ENCODE data around the gene MFRP. TPM values are rescaled to one million over a fixed set of nuclear protein-coding genes. Genes with fewer than 3 reads are reported as not detected.
A peak's percentile ranks its signal among the peaks of the same experiment; 100 is the strongest.

The MFRP gene
- polyA plus RNA-seq, 1 of the 3 experiments (the other 2 are of a cell fraction), result not detected

DNA sequence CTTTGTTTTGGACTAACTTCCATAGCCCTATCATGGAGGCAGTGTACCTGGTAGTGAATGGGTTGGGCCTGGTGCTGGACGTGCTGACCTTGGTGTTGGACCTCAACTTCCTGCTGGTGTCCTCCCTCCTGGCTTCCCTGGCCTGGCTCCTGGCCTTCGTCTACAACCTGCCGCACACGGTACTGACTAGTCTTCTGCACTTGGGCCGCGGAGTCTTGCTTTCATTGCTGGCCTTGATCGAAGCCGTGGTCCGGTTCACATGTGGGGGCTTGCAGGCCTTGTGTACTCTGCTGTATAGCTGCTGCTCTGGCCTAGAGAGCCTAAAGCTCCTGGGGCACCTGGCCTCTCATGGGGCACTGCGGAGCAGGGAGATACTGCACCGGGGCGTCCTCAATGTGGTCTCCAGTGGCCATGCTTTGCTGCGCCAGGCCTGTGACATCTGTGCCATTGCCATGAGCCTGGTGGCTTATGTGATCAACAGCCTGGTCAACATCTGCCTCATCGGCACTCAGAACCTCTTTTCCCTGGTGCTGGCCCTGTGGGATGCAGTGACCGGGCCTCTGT lies 11.3 kb downstream of the MFRP start:
- H3K4me3 ChIP-seq (ENCODE audit: low read depth in 2 of 2, low read length in 1 of 2), result peak overlapping the region; percentile 84 to 96
- ChIA-PET CTCF (interaction anchor here (0.8 to 5.2 kb wide), 6 partner anchors 8 to 129 kb away, joined by 3 to 45 read pairs (median 6); partner anchors contain the start of gene CBL), POLR2A (no interaction called here)
- H3K79me2 ChIP-seq (ENCODE audit: insufficient read depth), result peaks cover 31% of the 10 kb centered on the region
- H3F3A ChIP-seq (replicated peaks; ENCODE audit: insufficient read depth), result peaks cover 6% of the 10 kb centered on the region
- peaks cover 16 to 41% of the 10 kb centered on the region in 2 experiments; a peak in 3 of 4 replicates for H3K4me1 ChIP-seq (ENCODE audit: control insufficient read depth in 1 of 2, insufficient read depth in 2 of 2, low read depth in 1 of 2, low read length in 1 of 2)
- H3K4me2 ChIP-seq, result peak overlapping the region; percentile 95
- DNase-seq, result no peak
- peak overlapping the region; percentile 73 for H3K9ac ChIP-seq
- no peaks in the 10 kb centered on the region for H3K9me2 ChIP-seq
- H3K27ac ChIP-seq (ENCODE audit: low read depth in 2 of 2, low read length in 1 of 2), result peak overlapping the region in 1 of 2 experiments; percentile 48; a peak in 1 of 4 replicates
- 34% methylated on average over 9 of the region's 15 CpGs for WGBS (ENCODE audit: low lambda C conversion rate)
- H3K36me3 ChIP-seq (replicated peaks in 1 of 2; ENCODE audit: control insufficient read depth in 1 of 2, insufficient read depth in 2 of 2, low read length in 1 of 2), result peaks cover 0 to 12% of the 10 kb centered on the region in 2 experiments
- H4K20me1 ChIP-seq (ENCODE audit: insufficient read depth), result no peaks in the 10 kb centered on the region
- H3K9me3 ChIP-seq, result no peaks in the 10 kb centered on the region
- TF ChIP-seq GABPA (IDR thresholded peaks at IDR 0.05; ENCODE audit: low read depth), result no peak
- no peak for TF ChIP-seq SIN3A (IDR thresholded peaks at IDR 0.05; ENCODE audit: borderline replicate concordance, low read depth, low read length)
- no peak for TF ChIP-seq YY1 (IDR thresholded peaks at IDR 0.05; ENCODE audit: low read depth)
- TF ChIP-seq TAF1 (IDR thresholded peaks at IDR 0.05; ENCODE audit: borderline replicate concordance, low read depth, low read length), result no peak
- H3K27me3 ChIP-seq (ENCODE audit: insufficient read depth), result no peaks in the 10 kb centered on the region
- no peak overlapping the region for H2AFZ ChIP-seq (ENCODE audit: low read depth)

DNA sequence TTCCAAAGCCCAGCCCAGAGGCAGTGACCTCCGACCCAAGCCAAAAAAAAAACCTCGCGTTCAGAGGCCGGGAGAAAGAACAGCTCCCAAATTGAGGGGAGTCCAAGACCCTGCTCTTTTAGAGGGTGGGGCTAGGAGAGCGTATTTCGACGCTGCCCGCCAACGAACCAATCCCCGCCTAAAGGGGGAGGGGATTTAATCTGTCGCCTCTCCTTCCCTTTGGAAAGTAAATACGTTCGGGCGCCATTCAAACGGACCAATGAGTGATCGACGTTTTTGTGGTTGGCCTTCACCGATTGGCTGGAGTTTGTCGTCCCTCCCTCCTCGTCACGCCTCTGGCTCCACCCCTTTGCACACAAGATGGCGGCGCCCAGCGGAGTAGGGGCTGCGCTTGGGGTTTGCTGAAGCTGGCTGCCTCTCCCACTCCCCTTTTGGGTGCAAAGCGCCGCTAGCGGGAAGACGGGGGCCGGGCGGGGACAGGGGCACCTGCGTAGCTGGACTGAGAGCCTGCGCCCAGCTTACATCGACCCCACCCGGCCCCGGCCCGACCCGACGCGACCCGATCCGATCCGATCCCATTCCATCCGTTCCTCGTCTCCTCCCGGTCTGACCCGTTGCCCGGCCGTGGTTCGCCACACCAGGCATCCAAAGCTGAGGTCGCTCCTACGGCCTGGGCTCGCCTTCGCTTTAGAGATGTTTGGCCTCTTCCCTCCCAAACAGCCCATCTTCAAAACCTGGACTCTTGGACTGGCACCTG lies 12.2 kb downstream of the MFRP start, which contains the start of gene RNF26:
TSS of gene RNF26 (plus strand) at position 354 of the 757 bp plus-strand sequence. CDS start 596 bp downstream, outside the sequence.
- 2% methylated on average over 35 of the region's 54 CpGs for WGBS (ENCODE audit: low lambda C conversion rate)
- peak within 1 kb of the TSS; percentile 48 to 76 for H3K27ac ChIP-seq (ENCODE audit: low read depth in 2 of 2, low read length in 1 of 2)
- POLR2A ChIA-PET, result no interaction called here
- H4K20me1 ChIP-seq (ENCODE audit: insufficient read depth), result no peaks in the 10 kb centered on the region
- H3F3A ChIP-seq (replicated peaks; ENCODE audit: insufficient read depth), result peaks cover 6% of the 10 kb centered on the region
- CTCF ChIA-PET, result interaction anchor here (1.5 to 5.2 kb wide), 4 partner anchors 12 to 128 kb away, joined by 7 to 45 read pairs (median 9); partner anchors contain the start of gene CBL
- DNase-seq, result peak; percentile 97
- peak within 1 kb of the TSS; percentile 95 for H3K4me2 ChIP-seq
- H3K9me2 ChIP-seq, result no peaks in the 10 kb centered on the region
- H3K4me3 ChIP-seq (ENCODE audit: low read depth in 2 of 2, low read length in 1 of 2), result peak within 1 kb of the TSS; percentile 84 to 96
- H3K27me3 ChIP-seq (ENCODE audit: insufficient read depth), result no peaks in the 10 kb centered on the region
- H3K79me2 ChIP-seq (ENCODE audit: insufficient read depth), result peaks cover 31% of the 10 kb centered on the region
- H3K9me3 ChIP-seq, result no peaks in the 10 kb centered on the region
- H3K4me1 ChIP-seq (ENCODE audit: control insufficient read depth in 1 of 2, insufficient read depth in 2 of 2, low read depth in 1 of 2, low read length in 1 of 2), result peaks cover 16 to 37% of the 10 kb centered on the region in 2 experiments; a peak in 3 of 4 replicates
- H3K9ac ChIP-seq, result peak within 1 kb of the TSS; percentile 73
- peaks cover 0 to 12% of the 10 kb centered on the region in 2 experiments for H3K36me3 ChIP-seq (replicated peaks in 1 of 2; ENCODE audit: control insufficient read depth in 1 of 2, insufficient read depth in 2 of 2, low read length in 1 of 2)
- H2AFZ ChIP-seq (ENCODE audit: low read depth), result peak within 1 kb of the TSS; percentile 76
- peak; percentile 100 for TF ChIP-seq FOXM1 (IDR thresholded peaks at IDR 0.05; ENCODE audit: low read depth)
- TF ChIP-seq ELF1 (IDR thresholded peaks at IDR 0.05), result no peak
- peak; percentile 15; the same call in 1 of the 2 replicates for TF ChIP-seq SIN3A (IDR thresholded peaks at IDR 0.05; ENCODE audit: borderline replicate concordance, low read depth, low read length)
- TF ChIP-seq EZH2phosphoT487 (IDR thresholded peaks at IDR 0.05; ENCODE audit: borderline replicate concordance, low read depth), result no peak
- TF ChIP-seq NRF1 (IDR thresholded peaks at IDR 0.05; ENCODE audit: low read depth, low read length), result no peak
- TF ChIP-seq MEF2A (IDR thresholded peaks at IDR 0.05; ENCODE audit: borderline replicate concordance, low read depth), result no peak
- TF ChIP-seq, protein P1, sequence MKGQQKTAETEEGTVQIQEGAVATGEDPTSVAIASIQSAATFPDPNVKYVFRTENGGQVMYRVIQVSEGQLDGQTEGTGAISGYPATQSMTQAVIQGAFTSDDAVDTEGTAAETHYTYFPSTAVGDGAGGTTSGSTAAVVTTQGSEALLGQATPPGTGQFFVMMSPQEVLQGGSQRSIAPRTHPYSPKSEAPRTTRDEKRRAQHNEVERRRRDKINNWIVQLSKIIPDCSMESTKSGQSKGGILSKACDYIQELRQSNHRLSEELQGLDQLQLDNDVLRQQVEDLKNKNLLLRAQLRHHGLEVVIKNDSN (IDR thresholded peaks at IDR 0.05; ENCODE audit: borderline replicate concordance, low read depth), result no peak
- peak; percentile 81 for TF ChIP-seq RFX5 (IDR thresholded peaks at IDR 0.05; ENCODE audit: low read length)
- TF ChIP-seq, protein P2, sequence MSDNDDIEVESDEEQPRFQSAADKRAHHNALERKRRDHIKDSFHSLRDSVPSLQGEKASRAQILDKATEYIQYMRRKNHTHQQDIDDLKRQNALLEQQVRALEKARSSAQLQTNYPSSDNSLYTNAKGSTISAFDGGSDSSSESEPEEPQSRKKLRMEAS (IDR thresholded peaks at IDR 0.05; ENCODE audit: low read depth), result 0 out of 2 replicates have a peak, but pooled peaks have one; percentile 24
- no peak for TF ChIP-seq GATA2 (CRISPR knock-in tag; IDR thresholded peaks at IDR 0.05)
- TF ChIP-seq RAD21 (IDR thresholded peaks at IDR 0.05; ENCODE audit: low read length), result no peak
- TF ChIP-seq, protein P3, sequence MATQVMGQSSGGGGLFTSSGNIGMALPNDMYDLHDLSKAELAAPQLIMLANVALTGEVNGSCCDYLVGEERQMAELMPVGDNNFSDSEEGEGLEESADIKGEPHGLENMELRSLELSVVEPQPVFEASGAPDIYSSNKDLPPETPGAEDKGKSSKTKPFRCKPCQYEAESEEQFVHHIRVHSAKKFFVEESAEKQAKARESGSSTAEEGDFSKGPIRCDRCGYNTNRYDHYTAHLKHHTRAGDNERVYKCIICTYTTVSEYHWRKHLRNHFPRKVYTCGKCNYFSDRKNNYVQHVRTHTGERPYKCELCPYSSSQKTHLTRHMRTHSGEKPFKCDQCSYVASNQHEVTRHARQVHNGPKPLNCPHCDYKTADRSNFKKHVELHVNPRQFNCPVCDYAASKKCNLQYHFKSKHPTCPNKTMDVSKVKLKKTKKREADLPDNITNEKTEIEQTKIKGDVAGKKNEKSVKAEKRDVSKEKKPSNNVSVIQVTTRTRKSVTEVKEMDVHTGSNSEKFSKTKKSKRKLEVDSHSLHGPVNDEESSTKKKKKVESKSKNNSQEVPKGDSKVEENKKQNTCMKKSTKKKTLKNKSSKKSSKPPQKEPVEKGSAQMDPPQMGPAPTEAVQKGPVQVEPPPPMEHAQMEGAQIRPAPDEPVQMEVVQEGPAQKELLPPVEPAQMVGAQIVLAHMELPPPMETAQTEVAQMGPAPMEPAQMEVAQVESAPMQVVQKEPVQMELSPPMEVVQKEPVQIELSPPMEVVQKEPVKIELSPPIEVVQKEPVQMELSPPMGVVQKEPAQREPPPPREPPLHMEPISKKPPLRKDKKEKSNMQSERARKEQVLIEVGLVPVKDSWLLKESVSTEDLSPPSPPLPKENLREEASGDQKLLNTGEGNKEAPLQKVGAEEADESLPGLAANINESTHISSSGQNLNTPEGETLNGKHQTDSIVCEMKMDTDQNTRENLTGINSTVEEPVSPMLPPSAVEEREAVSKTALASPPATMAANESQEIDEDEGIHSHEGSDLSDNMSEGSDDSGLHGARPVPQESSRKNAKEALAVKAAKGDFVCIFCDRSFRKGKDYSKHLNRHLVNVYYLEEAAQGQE (IDR thresholded peaks at IDR 0.05; ENCODE audit: low read depth, low read length), result no peak
- TF ChIP-seq, protein P4, sequence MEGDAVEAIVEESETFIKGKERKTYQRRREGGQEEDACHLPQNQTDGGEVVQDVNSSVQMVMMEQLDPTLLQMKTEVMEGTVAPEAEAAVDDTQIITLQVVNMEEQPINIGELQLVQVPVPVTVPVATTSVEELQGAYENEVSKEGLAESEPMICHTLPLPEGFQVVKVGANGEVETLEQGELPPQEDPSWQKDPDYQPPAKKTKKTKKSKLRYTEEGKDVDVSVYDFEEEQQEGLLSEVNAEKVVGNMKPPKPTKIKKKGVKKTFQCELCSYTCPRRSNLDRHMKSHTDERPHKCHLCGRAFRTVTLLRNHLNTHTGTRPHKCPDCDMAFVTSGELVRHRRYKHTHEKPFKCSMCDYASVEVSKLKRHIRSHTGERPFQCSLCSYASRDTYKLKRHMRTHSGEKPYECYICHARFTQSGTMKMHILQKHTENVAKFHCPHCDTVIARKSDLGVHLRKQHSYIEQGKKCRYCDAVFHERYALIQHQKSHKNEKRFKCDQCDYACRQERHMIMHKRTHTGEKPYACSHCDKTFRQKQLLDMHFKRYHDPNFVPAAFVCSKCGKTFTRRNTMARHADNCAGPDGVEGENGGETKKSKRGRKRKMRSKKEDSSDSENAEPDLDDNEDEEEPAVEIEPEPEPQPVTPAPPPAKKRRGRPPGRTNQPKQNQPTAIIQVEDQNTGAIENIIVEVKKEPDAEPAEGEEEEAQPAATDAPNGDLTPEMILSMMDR (IDR thresholded peaks at IDR 0.05), result no peak
- no peak for TF ChIP-seq EP300 (IDR thresholded peaks at IDR 0.05; ENCODE audit: borderline replicate concordance in 1 of 2, low read depth in 1 of 2, low read length in 1 of 2)
- TF ChIP-seq RXRA (IDR thresholded peaks at IDR 0.05; ENCODE audit: borderline replicate concordance, low read depth), result no peak
- TF ChIP-seq FOSL2 (IDR thresholded peaks at IDR 0.05; ENCODE audit: borderline replicate concordance, low read depth), result no peak
- no peak for TF ChIP-seq NFIC (IDR thresholded peaks at IDR 0.05; ENCODE audit: borderline replicate concordance)
